IPS DF 4.7 (cell line): ENCODE measurements around the gene OR3A1.
"Not testable (repeated sequence)": the region's sequence is repeated elsewhere in the genome, so short reads cannot be mapped to it uniquely, and the experiment has no call there.

ENCODE experiments used
- DNase-seq: peaks from one replicate; pipeline ENCODE4 v3.0.0-alpha.2; 2013; ENCODE audit warnings: low spot score; ENCODE audit errors: extremely low read depth

Gene OR3A1, protein sequence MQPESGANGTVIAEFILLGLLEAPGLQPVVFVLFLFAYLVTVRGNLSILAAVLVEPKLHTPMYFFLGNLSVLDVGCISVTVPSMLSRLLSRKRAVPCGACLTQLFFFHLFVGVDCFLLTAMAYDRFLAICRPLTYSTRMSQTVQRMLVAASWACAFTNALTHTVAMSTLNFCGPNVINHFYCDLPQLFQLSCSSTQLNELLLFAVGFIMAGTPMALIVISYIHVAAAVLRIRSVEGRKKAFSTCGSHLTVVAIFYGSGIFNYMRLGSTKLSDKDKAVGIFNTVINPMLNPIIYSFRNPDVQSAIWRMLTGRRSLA

GRCh38 chr17:3298260-3298659 lies at the start of gene OR3A1:
TSS of gene OR3A1 (minus strand) at chr17:3298360. CDS start at chr17:3292582, 5,778 bp downstream.
- no peak for DNase-seq

- not testable (repeated sequence) for DNase-seq
Observed at GRCh38 chr17:3342782-3343181, 44.6 kb upstream of the OR3A1 start.

- no peak for DNase-seq
Observed at GRCh38 chr17:3335876-3336275, 37.7 kb upstream of the OR3A1 start.

- no peak for DNase-seq
Observed at GRCh38 chr17:3318336-3318735, 20.2 kb upstream of the OR3A1 start.

DNA sequence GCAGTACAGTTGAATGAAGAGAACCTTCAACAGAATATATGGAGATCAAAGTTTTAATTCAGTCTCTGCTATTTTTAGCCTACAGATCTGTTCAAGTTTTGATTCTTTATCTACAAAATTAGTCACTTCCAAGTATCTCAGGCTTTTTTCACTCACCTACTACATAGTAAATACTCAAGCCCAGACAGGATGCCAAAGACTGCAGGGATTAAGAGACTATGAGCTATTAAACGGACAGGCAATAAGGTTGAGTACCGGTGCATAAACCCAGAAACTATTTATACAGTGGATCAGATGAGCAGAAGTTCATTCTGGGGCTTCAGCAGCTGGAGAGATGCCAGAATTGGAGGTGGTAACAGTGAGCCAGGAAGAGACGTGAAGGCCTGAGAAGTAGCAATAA lies 18.7 kb upstream of the OR3A1 start:
- no peak for DNase-seq

- no peak for DNase-seq
Observed at GRCh38 chr17:3308603-3309002, 10.4 kb upstream of the OR3A1 start.

DNA sequence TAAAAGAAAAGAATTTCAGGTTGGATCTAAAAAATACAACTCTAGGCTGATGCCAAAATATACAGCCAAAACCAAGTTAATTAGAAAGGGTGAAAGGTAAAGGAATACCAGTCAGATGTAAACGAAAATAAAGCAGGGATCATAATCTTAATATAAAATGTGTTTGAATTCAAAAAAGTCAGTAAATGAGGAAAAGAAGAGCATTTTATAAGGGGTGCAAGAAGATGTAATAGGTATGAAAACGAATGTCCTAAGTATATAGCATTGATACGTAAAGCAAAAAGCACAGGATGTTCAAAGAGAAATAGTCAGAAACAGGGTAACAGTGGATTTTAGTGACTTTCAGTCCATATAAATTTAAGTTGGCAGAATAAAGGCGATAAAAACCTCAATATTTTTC lies 2.5 kb downstream of the OR3A1 start:
- DNase-seq, result no peak

DNA sequence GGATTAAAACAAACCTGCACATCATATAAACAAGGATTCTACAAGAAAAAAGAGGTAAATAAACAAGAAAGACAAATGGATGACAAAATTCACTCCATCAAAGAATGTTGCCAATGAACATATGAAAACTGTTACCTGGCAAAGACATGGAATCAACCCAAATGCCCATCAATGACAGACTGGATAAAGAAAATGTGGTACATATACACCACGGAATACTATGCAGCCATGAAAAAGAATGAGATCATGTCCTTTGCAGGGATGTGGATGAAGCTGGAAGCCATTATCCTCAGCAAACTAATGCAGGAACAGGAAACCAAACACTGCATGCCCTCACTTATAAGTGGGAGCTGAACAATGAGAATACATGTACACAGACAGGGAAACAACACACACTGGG lies 4.6 kb downstream of the OR3A1 start:
- not testable (repeated sequence) for DNase-seq

DNA sequence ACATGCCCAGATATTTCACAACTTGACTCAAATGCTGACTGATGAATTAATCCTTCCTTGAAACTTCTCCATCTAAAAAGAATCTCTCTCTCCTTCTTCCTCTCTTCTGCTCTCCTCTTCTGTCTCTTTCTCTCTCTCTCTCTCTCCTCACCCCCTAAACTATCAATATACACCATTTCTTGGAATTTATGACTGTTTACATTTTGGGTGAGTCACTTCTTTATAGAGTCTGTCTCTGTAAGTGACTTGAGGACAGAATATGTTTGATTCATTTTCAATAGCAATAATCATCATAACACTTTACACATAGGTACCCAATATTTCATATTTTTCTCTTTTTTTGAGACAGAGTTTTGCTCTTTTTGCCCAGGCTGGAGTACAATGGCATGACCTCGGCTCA lies 15.3 kb downstream of the OR3A1 start:
- no peak for DNase-seq

DNA sequence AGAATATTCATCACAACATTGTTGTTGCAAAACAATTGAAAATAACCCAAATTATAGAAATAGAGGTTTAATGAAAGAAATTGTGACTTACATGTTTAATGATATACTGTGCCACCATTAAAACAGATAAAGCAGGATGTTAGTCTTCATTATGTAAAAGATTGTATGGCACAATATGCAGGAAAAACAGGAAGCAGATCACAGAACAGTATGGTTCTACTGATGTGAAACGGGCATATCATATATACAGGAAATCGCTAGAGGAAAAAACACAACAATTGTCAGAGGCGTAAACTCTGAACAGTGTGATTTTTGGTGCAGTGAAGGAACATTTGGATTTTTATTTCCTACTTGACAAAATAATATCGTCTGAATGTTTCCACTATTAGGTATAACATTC lies 22.0 kb downstream of the OR3A1 start:
- no peak for DNase-seq

DNA sequence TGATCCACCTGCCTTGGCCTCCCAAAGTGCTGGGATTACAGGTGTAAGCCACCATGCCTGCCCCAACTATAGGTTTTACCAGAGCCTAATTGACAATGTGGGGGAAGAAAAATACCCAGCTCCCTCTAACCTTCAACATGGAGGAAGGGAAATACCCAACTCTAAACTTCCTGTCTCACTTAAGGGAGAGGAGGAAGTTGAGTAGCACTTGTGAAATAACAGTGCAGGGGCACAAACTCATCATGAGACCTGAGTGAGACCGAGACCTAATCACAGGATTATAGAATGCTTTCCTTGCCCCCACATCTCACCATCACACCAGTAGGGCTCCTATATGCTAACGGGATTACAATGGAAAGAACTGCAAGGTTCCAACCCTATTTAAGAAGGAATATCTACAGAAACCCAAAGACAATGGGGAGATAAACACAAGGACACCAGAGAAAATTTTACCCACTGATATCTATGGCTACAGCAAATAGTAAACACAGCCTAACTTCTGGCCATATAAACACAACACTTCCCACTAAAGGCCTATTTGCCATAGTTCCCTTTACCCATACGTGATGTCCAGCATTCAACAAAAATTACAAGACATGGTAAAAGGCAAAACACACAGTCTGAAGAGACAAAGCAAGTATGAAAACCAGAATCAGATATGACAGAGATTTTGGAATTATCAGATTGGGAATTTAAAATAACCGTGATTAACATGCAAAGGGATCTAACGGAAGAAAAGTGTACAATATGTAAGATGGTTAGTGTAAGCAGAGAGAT lies 26.9 kb downstream of the OR3A1 start:
- no peak for DNase-seq

- no peak for DNase-seq
Observed at GRCh38 chr17:3260600-3260999, 37.6 kb downstream of the OR3A1 start.

- DNase-seq, result no peak
Observed at GRCh38 chr17:3260163-3260562, 38.0 kb downstream of the OR3A1 start.

DNA sequence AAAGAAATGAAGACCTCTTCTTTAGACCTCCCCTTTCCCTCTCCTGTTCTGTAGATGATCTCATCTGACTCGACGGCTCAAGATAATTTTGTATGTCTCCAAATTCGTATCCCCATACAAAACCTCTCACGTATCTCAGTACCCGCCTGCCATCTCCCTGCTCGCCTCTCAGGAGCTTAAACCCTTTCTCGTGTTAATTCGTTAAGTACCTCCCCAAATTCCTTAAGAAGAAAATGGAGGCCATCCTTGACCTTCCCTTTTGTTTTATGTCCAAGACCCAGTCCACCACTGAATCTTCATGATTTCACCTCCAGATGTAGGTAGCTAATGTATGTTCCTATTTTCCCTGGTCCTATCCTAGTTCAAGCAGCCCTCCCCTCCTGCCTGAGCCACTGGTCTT lies 41.6 kb downstream of the OR3A1 start:
- peak; percentile 28 for DNase-seq

DNA sequence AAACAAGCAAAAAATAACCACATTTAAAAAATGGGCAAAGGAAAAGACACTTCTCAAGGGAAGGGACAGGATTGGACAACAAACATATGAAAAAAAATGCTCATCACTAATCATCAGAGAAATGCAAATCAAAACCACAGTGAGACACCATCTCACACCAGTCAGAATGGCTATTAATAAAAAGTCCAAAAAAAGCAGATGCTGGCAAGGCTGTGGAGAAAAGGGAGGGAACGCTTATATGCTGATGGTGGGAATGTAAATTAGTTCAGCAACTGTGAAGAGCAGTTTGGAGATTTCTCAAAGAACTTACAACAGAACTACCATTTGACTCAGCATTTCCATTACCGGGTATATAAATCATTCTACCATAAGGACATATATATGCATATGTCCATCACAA lies 49.1 kb downstream of the OR3A1 start:
- DNase-seq, result not testable (repeated sequence)

GRCh38 chr17:3244841-3245240 lies 53.3 kb downstream of the OR3A1 start:
- not testable (repeated sequence) for DNase-seq

- DNase-seq, result not testable (repeated sequence)
Observed at GRCh38 chr17:3241044-3241443, 57.1 kb downstream of the OR3A1 start.
